IPS DF 6.9 (cell line): ENCODE results near the gene GRAP.

Experiments
- DNase-seq: peaks from one replicate; pipeline ENCODE4 v3.0.0-alpha.2; 2013; ENCODE audit warnings: low read depth, low spot score
- H3K27ac ChIP-seq: one replicate; pipeline ENCODE4 v1.5.1; 2013; ENCODE audit warnings: low read length, control low read depth
- H3K27me3 ChIP-seq: 2 replicates; pipeline ENCODE4 v1.6.1; 2013; ENCODE audit warnings: mild to moderate bottlenecking, low read length; ENCODE audit not compliant: control insufficient read depth, insufficient read depth
- H3K36me3 ChIP-seq: 2 replicates; pipeline ENCODE4 v1.6.1; 2013; ENCODE audit warnings: low read length; ENCODE audit not compliant: control insufficient read depth, insufficient read depth
- H3K4me1 ChIP-seq: 2 replicates; pipeline ENCODE4 v1.6.1; 2013; ENCODE audit warnings: low read length; ENCODE audit not compliant: control insufficient read depth, insufficient read depth
- H3K4me3 ChIP-seq: 2 replicates; pipeline ENCODE4 v1.5.1; 2013; ENCODE audit warnings: mild to moderate bottlenecking, low read length
- H3K9me3 ChIP-seq: 2 replicates; pipeline ENCODE4 v1.6.1; 2013; ENCODE audit warnings: low read length, inconsistent platforms; ENCODE audit not compliant: control insufficient read depth, insufficient read depth
- WGBS: extraction: QIAGEN DNeasy Blood & Tissue Kit; methylation state at CpG from one replicate; pipeline ENCODE4 v1.1.7; 2013; ENCODE audit warnings: mixed read lengths, missing lambda C conversion rate; ENCODE audit not compliant: insufficient read length, insufficient coverage; 5-methylcytosine and 5-hydroxymethylcytosine counted together

Gene GRAP

GRCh38 chr17:19017804-19018599 is 28.8 kb downstream of the GRAP start:
- no peak overlapping the region for H3K4me3 ChIP-seq
- WGBS: no CpG with 5 or more reads among the region's 16 CpGs
- H3K4me1 ChIP-seq: peaks cover 1% of the 10 kb centered on the region; the same call in 1 of the 2 replicates
- no peak overlapping the region for H3K27ac ChIP-seq
- H3K27me3 ChIP-seq: no peaks in the 10 kb centered on the region
- no peak for DNase-seq
- H3K36me3 ChIP-seq: no peaks in the 10 kb centered on the region
- H3K9me3 ChIP-seq: no peaks in the 10 kb centered on the region

GRCh38 chr17:19017401-19017800 is 29.4 kb downstream of the GRAP start:
- WGBS: no CpG with 5 or more reads among the region's 12 CpGs
- H3K4me3 ChIP-seq: no peak overlapping the region
- no peaks in the 10 kb centered on the region for H3K36me3 ChIP-seq
- DNase-seq: no peak
- H3K4me1 ChIP-seq: peaks cover 1% of the 10 kb centered on the region; the same call in 1 of the 2 replicates
- H3K27ac ChIP-seq: no peak overlapping the region
- H3K9me3 ChIP-seq: no peaks in the 10 kb centered on the region
- no peaks in the 10 kb centered on the region for H3K27me3 ChIP-seq

- no CpG with 5 or more reads among the region's 7 CpGs for WGBS
Measured at GRCh38 chr17:19016881-19017280, 29.9 kb downstream of the GRAP start.

GRCh38 chr17:19016297-19016696 is 30.5 kb downstream of the GRAP start:
- Histone ChIP-seq H3K27me3 (no peaks in the 10 kb centered on the region), H3K36me3 (no peaks in the 10 kb centered on the region), H3K4me3 (no peak overlapping the region), H3K4me1 (peaks cover 1% of the 10 kb centered on the region; the same call in 1 of the 2 replicates), H3K9me3 (no peaks in the 10 kb centered on the region), H3K27ac (no peak overlapping the region)
- DNase-seq: no peak
- WGBS: no CpG with 5 or more reads among the region's 8 CpGs

More at GRCh38 chr17:19016881-19017280, 29.9 kb downstream of the GRAP start:
- Histone ChIP-seq H3K4me3 (no peak overlapping the region), H3K36me3 (no peaks in the 10 kb centered on the region), H3K27ac (no peak overlapping the region), H3K4me1 (peaks cover 1% of the 10 kb centered on the region; the same call in 1 of the 2 replicates), H3K27me3 (no peaks in the 10 kb centered on the region), H3K9me3 (no peaks in the 10 kb centered on the region)
- no peak for DNase-seq

- Histone ChIP-seq H3K9me3 (no peaks in the 10 kb centered on the region), H3K36me3 (no peaks in the 10 kb centered on the region), H3K4me3 (no peak overlapping the region), H3K27me3 (no peaks in the 10 kb centered on the region), H3K27ac (no peak overlapping the region), H3K4me1 (peaks cover 1% of the 10 kb centered on the region; the same call in 1 of the 2 replicates)
- DNase-seq: no peak
- WGBS: no CpG with 5 or more reads among the region's 7 CpGs
Measured at GRCh38 chr17:19015428-19015827, 31.3 kb downstream of the GRAP start.

- whole genome bisulfite sequencing: no CpG with 5 or more reads among the region's 29 CpGs
- no peaks in the 10 kb centered on the region for H3K9me3 ChIP-seq
- no peak overlapping the region for H3K4me3 ChIP-seq
- H3K36me3 ChIP-seq: no peaks in the 10 kb centered on the region
- H3K4me1 ChIP-seq: peaks cover 1% of the 10 kb centered on the region; the same call in 1 of the 2 replicates
- H3K27ac ChIP-seq: no peak overlapping the region
- no peak for DNase-seq
- H3K27me3 ChIP-seq: no peaks in the 10 kb centered on the region
Measured at GRCh38 chr17:19014628-19015215, 32.0 kb downstream of the GRAP start.

- no CpG with 5 or more reads among the region's 11 CpGs for WGBS
- H3K9me3 ChIP-seq: no peaks in the 10 kb centered on the region
- H3K36me3 ChIP-seq: no peaks in the 10 kb centered on the region
- peaks cover 1% of the 10 kb centered on the region; the same call in 1 of the 2 replicates for H3K4me1 ChIP-seq
- no peak overlapping the region for H3K4me3 ChIP-seq
- H3K27me3 ChIP-seq: no peaks in the 10 kb centered on the region
- no peak overlapping the region for H3K27ac ChIP-seq
- no peak for DNase-seq
Measured at GRCh38 chr17:19013806-19014627, 32.7 kb downstream of the GRAP start.

- no peaks in the 10 kb centered on the region for H3K27me3 ChIP-seq
- H3K4me1 ChIP-seq: peaks cover 1% of the 10 kb centered on the region; the same call in 1 of the 2 replicates
- H3K36me3 ChIP-seq: no peaks in the 10 kb centered on the region
- H3K27ac ChIP-seq: no peak overlapping the region
- no CpG with 5 or more reads among the region's 12 CpGs for WGBS
- no peak overlapping the region for H3K4me3 ChIP-seq
- DNase-seq: no peak
- no peaks in the 10 kb centered on the region for H3K9me3 ChIP-seq
Measured at GRCh38 chr17:19013226-19013625, 33.5 kb downstream of the GRAP start.

GRCh38 chr17:19012171-19013080 is 34.3 kb downstream of the GRAP start:
- no peak overlapping the region for H3K4me3 ChIP-seq

More at GRCh38 chr17:19012171-19013080, 34.3 kb downstream of the GRAP start:
- no peaks in the 10 kb centered on the region for H3K27me3 ChIP-seq
- H3K9me3 ChIP-seq: no peaks in the 10 kb centered on the region
- no CpG with 5 or more reads among the region's 22 CpGs for WGBS
- no peak for DNase-seq
- H3K27ac ChIP-seq: no peak overlapping the region
- peaks cover 1% of the 10 kb centered on the region; the same call in 1 of the 2 replicates for H3K4me1 ChIP-seq
- no peaks in the 10 kb centered on the region for H3K36me3 ChIP-seq
